Measurements from ENCODE around the gene C16orf86. TPM values are rescaled to one million over a fixed set of nuclear protein-coding genes. Genes with fewer than 3 reads are reported as not detected.
A peak's percentile ranks its signal among the peaks of the same experiment; 100 is the strongest.

C16orf86 gene
- total RNA-seq, 1 experiment from 2014 or later: 4.9 TPM

- H3K27me3 Mint-ChIP-seq (ENCODE audit: low read depth): peaks cover 48% of the 10 kb centered on the region
- H3K4me3 Mint-ChIP-seq: peak overlapping the region; percentile 2; the same call in 1 of the 2 replicates
- ChIA-PET POLR2A (no interaction called here), CTCF (interaction anchor here (1.4 to 2.1 kb wide), 2 partner anchors 8 to 134 kb away, joined by 6 to 8 read pairs; no protein-coding TSS in a partner anchor)
- H3K9me3 Mint-ChIP-seq: no peaks in the 10 kb centered on the region
- 0 out of 2 replicates have a peak, but pooled peaks cover 4% of the 10 kb centered on the region for H3K36me3 Mint-ChIP-seq
- peaks cover 11% of the 10 kb centered on the region; the same call in 1 of the 2 replicates for H3K4me1 Mint-ChIP-seq
- DNase-seq (ENCODE audit: low spot score) (no peak), ATAC-seq (no peak)
- TF ChIP-seq E2F1 (CRISPR knock-in tag; IDR thresholded peaks at IDR 0.05) (no peak), USF2 (CRISPR knock-in tag; IDR thresholded peaks at IDR 0.05) (no peak), MYBL2 (CRISPR knock-in tag; IDR thresholded peaks at IDR 0.05) (no peak), ATF2 (CRISPR knock-in tag; IDR thresholded peaks at IDR 0.05; ENCODE audit: borderline replicate concordance, low read depth) (no peak), SMAD3 (CRISPR knock-in tag; IDR thresholded peaks at IDR 0.05; ENCODE audit: borderline replicate concordance) (no peak), MXD4 (CRISPR knock-in tag; IDR thresholded peaks at IDR 0.05; ENCODE audit: borderline replicate concordance) (no peak), FOXP4 (CRISPR knock-in tag; IDR thresholded peaks at IDR 0.05) (no peak), ZNF671 (CRISPR knock-in tag; IDR thresholded peaks at IDR 0.05) (no peak), JUN (CRISPR knock-in tag; IDR thresholded peaks at IDR 0.05) (no peak), IRF1 (CRISPR knock-in tag; IDR thresholded peaks at IDR 0.05) (no peak), NFATC4 (CRISPR knock-in tag; IDR thresholded peaks at IDR 0.05) (no peak), ZNF263 (CRISPR knock-in tag; IDR thresholded peaks at IDR 0.05; ENCODE audit: low read depth) (no peak), PRRX2 (CRISPR knock-in tag; IDR thresholded peaks at IDR 0.05) (no peak), ATF3 (CRISPR knock-in tag; conservative IDR thresholded peaks at IDR 0.05) (no peak), ZNF219 (CRISPR knock-in tag; IDR thresholded peaks at IDR 0.05; ENCODE audit: borderline replicate concordance) (no peak), GTF2I (CRISPR knock-in tag; conservative IDR thresholded peaks at IDR 0.05) (no peak), ZNF121 (CRISPR knock-in tag; IDR thresholded peaks at IDR 0.05) (no peak), AR (CRISPR knock-in tag; IDR thresholded peaks at IDR 0.05) (no peak)
- H3K27ac Mint-ChIP-seq: no peak overlapping the region
Measured at GRCh38 chr16:67655363-67655762, 11.3 kb upstream of the C16orf86 start.

All from WTC11 (cell line).